GM21447 (cell line): Measurements from ENCODE around the gene MED10.
"Not testable (repeated sequence)": the region's sequence is repeated elsewhere in the genome, so short reads cannot be mapped to it uniquely, and the experiment has no call there.

ENCODE experiments used
- ATAC-seq: cut with Tn5 transposase; IDR thresholded peaks from one replicate; pipeline ENCODE4 v1.9.1; 2021; ENCODE audit not compliant: unreplicated experiment

MED10 gene

DNA sequence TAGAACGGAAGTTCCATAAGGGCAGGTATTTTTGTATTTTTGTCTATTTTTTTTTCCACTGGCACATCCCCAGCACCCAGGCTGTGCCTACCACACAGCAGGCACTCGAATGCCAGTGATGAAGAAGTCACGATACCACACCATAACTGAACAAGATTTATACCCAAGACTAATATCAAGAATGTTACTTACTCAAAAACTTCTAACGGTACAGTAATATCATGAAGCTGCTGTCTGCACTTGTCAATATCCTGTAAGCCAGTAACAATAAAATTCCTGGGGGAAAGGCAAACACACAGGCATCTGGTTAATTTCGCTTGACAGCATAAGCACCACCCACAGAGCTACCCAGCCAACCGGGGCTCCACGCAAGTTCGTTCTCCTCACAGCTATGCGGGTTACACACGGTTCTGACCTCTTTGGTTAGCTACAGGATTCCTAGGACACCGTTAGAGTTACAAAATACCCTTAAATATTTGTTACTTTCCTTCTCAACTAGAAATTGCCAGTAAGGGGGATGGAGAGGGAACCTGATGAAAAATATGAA is 1.3 kb downstream of the MED10 start:
- ATAC-seq: no peak

DNA sequence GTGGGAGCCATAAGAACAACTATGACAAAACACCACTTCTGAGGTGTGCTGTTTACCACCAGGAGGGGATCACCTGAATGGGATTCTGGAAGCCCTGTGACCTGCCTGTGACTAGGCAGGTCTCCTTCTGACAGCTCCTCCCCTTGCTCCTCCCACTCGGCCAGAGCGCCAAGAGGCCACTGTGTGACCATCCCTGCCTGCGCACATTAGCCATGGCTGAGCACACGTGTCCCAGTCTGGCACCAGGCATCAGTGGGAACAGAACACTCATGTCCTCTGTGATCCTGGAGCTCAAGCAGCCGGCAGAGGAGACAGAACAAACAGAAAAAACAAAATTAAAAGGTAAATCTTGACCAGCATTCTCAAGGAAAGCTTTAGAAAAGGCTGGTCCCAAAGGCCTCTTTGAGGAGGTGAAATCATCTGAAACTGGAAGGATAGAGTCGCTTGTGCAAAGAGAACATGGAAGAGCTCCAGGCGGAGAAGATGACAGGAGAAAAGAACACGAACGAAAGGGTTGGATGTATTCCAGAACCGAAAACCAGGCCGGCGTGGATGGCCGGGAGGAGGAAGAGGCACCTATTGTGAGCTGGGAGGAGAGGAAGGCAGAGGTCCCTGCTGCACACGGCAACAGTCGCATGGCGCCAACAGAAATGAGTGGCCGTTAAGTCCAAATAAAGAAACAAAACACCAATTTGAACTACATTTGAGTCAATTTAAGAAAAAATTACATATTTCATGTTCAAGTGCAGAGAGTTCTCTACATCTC is 5.1 kb downstream of the MED10 start:
- no peak for ATAC-seq

DNA sequence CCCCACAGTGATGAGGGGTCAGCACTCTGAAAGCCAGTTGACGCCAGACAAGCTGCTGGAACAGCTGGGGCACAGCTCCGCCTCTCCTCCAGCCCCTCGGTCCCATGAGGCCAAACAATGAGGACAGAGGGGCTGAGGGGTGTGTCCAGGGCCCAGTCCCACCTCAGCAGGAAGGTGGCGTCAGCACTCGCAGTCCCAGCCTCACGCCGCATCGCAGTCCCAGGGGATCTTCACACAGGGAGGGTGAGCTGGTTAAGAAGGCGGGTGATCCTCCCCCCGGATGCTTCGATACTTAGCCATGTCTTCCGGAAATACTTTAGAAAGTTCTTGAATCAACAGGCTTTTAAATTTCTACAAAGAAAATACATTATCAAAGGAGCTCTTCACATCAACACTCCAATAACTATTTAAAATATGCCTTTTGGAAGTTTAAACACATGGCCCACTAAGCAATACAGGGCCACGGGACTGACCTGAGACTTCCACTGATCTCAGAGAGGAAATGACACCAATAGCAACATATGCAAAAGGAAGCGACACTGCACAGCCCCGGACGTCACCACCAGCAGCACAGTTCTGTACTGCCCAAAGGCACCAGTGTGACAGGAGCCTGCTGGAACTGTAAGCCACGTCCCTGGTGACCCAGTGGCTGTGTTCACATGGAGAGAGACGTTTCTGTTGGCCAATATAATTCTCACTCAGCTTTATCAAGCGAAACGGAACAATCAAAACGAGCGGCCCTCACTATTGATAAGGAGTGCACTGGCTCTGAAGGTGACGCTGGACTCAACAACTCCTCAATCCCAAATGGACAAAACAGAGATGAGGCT is 5.9 kb downstream of the MED10 start:
- no peak for ATAC-seq

DNA sequence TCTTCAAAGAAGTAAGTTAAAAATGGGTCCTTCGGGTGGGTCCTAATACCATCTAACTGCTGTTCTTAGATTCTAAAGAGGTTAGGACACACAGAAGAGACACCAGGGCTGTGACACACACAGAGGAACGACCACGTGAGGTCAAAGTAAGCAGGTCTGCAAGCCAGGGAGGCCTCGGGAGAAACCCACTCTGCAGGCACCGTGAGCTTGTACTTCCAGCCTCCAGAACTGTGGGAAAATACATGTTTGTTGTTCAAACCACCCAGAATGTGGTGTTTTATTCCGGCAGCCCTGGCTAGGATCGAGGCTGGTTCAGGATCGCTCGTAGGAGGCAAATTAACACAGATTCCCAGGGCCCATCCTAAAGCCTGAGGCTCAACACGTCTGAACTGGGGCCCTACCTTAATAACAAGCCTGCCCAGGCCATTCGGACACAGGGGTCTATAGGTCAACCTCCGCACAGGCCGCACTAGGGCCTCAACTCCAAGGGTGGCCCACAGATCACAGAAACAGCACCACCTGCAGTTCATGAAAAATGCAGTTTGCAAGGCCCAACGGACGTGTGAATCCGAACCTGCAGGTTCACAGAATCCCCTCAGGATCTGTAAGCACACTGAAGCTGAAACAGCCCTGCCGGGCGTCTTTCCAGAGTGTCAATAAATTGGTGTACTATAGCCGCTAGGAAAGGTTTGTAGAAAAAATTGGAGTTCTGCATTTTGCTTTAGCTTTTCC is 7.1 kb downstream of the MED10 start:
- ATAC-seq: no peak

DNA sequence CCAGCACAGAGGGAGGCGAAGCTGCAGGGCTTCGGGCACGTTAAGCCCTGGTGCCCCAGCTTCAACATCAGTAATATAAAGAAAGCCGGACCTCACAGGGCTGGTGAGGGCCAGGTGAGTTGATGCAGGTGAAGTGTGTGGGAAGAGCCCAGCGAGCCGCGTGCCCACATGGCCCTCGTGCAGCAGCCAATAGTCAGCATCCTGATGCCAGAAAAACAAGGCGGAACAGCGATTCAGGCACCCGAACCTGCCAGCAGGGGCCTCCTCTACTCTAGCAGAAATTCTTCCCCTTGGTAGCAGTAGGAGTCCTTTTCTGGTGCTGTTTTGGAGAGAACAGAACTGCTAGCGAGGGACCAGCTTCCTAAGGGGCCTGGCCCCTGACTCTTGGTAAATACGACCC is 7.8 kb downstream of the MED10 start:
- no peak for ATAC-seq

DNA sequence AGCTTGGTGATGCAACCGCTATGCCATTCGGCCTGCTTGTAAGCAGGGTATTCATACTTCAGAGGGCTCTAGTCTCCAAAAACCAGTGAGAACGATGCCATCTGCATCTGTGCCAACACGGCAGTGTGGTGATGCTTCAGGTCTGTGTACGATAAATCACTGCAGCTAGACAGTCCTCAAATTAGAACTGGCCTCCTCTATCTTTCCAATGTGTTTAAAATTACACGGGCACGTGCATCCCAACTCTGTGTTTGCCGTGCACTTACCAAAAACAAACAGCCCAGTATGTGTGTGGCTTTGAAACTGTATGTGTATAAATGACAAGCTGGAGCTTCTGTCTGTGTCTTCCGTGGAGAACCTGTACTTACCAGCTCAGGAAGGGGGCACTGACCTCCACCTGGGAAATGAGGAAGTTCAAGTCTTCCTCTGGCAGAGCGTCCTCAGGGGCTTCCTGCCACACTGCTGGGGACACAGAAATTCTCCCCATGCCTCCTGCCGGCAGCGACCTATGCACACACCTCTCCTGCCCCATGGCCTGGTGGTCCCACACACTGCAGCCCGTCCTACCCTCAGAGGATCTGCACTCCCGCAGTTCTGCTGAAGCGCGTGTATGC is 12.3 kb downstream of the MED10 start:
- no peak for ATAC-seq

DNA sequence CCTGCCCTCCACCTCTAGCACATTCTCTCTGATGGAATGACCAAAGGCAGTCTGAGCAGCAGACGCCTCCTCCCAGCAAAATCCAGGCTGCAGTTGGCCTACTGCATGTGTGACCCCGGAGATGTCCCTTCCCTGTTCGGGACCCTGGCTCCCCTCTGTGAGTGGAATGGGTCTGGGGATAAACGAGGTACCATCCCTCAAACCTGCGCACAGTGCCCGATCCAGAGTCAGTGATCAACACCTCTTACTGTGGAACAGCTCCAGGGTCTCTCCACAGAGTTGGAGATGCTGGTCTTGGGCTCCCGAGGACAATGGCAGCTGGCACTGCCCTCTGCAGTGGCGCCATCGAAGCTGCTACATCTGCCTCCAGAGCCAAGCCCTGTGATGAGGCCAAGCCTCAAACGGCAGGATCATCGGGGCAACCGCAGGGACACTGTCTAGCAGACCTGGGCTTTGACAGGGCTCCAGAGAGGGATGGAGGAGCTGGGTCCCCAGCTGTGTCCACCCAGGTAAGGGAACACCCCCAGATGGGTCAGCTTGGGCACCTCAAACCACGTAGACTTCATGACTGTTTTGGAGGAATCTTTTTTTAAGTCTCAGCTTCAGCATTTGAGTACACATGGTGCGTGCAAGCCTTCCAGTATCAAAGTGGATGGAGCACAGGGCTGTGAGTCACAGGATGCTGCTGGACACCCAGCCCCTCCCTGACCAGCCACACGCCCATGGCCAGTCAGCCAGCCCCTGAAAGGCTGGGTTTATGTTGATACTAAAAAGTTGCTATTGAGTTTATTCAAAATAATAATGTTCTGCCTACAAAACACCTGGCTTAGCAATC is 13.0 kb downstream of the MED10 start:
- no peak for ATAC-seq

DNA sequence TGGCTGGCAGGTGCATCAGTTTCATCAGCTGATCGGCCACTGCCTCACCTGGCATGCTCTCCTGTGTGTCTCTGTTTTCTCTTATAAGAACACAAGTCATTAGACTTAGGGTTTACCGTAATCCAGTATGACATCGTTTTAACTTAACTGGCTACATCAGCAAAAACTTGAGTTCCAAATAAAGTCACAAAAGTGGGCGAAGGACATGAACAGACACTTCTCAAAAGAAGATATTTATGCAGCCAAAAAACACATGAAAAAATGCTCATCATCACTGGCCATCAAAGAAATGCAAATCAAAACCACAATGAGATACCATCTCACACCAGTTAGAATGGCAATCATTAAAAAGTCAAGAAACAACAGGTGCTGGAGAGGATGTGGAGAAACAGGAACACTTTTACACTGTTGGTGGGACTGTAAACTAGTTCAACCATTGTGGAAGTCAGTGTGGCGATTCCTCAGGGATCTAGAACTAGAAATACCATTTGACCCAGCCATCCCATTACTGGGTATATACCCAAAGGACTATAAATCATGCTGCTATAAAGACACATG is 14.8 kb downstream of the MED10 start:
- ATAC-seq: not testable (repeated sequence)

DNA sequence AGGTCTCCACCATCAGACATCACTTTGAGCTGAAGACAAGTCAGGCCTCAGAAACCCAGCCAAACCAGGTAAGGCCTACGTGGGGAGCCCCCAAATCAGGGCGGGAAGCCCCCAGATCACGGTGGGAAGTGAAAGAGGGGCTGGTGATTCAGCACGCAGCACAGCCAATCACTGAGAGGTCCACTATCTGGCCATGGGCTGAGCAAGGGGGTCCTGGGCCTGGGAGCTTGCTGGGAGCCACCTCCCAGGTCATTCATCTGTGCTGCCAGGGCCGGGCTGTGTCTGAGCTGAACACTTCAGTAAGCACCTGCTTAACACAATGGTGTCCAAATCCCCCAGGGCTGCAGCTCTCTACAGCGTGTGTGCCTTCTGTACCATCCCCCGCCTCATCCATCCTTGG is 15.5 kb downstream of the MED10 start:
- ATAC-seq: no peak

DNA sequence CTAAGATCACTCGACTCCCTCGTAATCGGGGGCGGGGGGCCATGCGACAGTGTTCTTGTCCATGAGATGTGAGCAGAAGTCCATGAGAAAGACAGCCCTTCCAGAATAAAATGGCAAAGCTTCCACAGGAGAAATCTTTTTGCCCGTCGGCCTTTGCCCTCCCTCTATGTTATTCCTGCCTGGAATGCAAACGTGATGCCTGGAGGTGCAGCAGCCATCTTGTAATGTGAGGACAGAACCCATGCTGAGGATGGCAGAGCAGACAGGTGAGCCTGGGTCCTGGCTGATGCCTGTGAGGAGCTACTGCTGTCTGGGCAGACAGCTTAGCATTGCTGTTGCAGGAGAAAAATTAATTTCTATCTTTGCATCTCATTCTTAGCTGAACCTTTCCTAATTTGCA is 17.2 kb downstream of the MED10 start:
- ATAC-seq: no peak

DNA sequence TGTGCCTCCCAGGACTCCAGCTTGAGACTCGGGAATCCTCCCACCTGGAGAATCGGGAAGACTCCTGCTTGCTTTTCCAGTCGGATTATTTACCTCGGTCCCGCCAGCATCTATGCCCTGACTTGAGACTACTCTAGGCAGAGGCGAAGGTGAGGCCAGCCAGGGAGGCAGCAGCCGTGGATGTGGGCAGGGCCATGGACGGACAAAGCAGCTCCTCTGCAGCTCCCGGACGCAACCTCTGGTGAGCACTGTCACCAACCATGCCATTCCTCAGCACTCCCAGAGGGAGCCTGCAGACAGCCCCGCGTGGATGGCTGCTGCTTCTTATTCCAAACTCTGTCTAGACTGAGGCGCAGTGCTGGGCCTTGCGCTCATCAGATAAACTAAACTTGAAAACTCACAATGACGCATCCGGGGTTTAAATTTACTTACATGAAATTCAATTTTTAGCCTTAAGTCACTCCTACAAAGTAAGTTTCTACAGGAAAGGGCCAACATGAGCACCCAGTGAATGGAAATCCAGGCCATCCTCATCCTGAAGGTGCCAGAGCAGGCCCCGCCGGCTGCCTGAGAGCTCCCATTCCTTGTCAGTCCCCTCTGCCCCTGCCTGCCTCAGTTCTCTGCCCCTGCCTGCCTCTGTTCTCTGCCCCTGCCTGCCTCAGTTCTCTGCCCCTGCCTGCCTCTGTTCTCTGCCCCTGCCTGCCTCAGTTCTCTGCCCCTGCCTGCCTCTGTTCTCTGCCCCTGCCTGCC is 17.8 kb downstream of the MED10 start:
- ATAC-seq: no peak

DNA sequence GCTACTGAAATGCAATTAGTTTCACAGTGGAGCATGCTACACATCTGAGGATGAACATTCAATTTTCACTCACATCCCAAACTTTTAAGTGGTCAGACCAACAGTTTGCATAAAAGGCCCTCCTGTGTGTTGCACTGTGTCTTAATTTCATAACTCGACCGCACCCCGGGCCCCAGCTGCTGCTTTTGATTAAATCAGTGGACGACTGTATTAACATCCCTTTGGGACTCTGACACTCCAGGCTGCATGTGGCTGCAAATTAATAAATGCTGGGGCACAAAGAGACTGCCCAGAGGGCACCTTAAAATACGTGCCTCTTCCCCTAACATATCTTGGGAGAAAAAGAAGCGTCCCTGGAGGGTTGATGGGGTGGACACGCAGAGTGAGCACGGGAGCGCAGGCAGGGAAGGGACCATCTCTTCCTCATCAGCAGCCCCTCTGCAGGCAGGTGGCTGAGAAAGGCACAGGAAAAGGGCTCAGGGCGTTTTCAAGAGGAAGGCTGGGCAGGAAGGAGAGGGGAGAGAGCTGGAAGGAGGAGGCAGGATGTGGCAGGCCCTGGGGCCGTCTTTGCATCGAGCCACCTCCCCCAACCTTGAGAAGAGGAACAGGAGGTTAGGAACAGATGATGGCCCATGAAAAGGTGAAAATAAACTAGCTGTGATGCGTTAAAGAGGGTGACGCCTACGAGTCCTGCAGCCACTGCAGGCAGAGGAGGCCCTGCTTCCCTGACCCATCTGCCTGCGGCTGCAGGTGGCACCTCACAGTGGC is 18.6 kb downstream of the MED10 start:
- peak; percentile 83 for ATAC-seq

DNA sequence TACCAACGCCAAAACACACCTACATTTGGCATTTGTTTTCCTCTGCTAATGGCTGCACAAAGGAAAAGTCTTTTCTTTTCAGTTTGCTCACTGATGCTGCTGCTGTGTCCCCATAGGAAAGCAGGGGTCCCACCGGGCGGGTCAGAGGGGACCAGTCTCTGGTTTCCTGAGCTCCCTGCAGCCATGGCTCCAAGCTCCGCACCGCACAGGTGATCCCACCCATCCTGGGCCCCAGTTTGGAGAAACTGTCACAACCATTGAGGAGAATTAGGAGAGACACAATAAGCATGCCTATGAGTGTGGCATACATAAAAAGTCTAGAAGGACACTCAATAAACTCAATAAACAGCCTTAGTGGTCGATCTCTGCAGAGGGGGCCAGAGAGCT is 19.9 kb downstream of the MED10 start:
- ATAC-seq: no peak

DNA sequence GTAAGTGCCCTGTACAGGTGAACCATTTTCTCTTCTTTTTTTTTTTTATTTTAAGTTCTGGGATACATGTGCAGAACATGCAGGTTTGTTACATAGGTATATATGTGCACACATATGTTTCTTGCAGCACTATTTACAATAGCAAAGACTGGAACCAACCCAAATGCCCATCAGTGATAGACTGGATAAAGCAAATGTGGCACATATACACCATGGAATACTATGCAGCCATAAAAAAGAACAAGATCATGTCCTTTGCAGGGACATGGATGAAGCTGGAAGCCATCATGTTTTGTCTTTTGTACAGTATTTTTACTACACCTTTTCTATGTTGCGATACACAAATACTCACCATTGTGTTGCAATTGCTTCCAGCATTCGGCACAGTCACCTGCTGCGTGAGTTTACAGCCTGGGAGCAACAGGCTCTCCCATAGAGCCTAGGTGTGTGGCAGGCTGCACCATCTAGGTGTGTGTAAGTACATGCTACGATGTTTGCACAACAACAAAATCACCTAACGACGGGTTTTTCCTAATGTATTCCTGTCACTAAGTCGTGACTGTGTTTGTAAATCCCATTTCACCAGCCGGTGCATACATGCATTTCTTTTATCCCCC is 20.4 kb downstream of the MED10 start:
- ATAC-seq: not testable (repeated sequence)

DNA sequence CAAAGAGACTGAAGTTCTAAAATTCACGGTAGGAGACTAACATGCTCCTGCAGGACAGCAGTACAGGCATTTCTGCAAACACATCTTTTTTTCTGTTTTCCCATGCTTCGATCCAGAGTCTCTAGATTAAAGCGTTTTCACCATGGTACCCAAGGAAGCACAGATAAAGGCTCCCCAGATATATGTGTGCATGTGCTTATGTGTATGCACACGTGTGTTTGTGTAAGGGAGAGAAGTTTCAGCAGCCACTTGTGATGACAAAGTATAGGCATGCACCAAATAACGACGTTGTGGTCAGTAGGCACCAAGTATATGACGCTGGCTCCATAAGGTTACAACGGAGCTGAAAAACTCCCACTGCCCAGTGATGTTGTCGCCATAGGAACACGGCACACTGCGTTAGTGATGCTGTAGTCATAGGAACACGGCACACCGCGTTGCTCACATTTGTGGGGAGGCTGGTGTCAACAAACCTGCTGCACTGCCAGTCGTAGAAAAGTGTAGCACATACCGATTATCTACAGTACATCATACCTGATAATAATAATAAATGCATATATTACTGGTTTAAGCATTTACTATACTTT is 21.7 kb downstream of the MED10 start:
- no peak for ATAC-seq

DNA sequence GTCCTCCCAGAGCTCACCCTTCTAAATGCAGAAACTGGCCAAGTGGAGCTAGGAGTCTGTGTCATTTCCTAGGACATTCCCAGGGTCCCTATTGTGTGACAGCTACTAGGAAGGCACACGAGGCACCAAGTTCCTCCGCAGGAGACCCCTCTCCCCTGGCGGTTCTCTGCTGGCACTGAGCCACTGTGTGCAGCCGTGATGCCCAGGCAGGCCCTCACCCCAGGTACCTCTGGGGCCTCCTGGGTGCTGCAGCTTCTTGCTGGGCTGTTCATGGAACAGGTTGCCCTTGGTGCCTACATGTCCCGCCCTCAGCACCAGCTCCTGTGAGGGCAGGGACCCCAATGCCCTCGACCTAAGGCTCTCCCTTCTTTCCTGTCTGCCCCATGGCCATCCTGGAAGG is 23.1 kb downstream of the MED10 start:
- no peak for ATAC-seq

DNA sequence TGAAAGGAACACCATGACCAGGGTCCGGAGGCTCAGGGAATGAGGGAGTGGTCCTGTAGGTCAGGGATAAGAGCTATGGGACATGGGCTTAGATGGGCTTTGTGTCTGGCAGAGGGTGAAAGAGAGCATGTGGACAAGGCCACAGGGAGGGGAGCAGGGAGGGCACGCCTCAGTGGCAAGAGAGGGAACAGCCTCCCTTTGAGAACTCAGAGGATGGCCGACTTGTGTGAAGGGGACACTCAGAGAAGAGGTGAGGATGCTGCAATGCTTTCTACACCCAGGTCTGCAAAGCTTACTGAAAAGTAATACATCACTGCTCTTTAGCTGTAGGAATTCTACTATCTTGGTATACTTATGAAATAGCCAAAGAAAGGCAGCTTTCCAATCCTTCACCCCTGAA is 23.5 kb downstream of the MED10 start:
- ATAC-seq: no peak
